LNCaP clone FGC (cell line): ENCODE data around the gene PRELP.

Experiments used
- DNase-seq: peaks from one replicate; pipeline ENCODE4 v3.0.0-alpha.2; 2011; ENCODE audit warnings: low read depth
- H3K4me3 ChIP-seq: 2 replicates; pipeline ENCODE4 v1.5.1; 2011; ENCODE audit warnings: mild to moderate bottlenecking, low read depth, low read length, control low read depth
- CTCF ChIP-seq: IDR thresholded peaks from 2 replicates; pipeline ENCODE4 v1.5.1; 2012; ENCODE audit warnings: mild to moderate bottlenecking; ENCODE audit not compliant: control insufficient read depth, insufficient read depth; ENCODE audit errors: extremely low read depth

PRELP gene

DNA sequence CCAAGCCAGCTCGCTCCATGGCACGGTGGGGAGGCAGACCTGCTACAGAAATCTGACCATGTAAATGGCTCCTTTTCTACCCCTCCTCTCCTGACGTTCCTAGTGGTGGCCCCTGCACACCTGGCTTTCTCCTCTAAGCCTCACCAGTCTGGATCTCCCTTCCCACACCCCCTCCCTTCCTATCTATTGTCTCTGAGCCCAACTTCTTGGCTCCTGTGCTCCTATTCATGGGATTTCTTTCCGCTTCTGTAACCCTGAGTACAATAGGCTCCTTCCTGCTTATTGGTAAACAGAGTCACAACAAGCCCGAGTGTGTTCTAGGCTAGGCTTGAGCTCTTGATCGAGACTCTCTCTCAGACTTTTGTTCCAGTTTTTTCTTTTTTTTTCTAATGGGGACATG is 35.9 kb downstream of the PRELP start:
- no peak for TF ChIP-seq CTCF
- DNase-seq: no peak

GRCh38 chr1:203511930-203512329 is 36.3 kb downstream of the PRELP start:
- no peak for TF ChIP-seq CTCF
- H3K4me3 ChIP-seq: no peak overlapping the region
- no peak for DNase-seq

More for the DNA sequence above, 35.9 kb downstream of the PRELP start:
- no peak overlapping the region for H3K4me3 ChIP-seq

DNA sequence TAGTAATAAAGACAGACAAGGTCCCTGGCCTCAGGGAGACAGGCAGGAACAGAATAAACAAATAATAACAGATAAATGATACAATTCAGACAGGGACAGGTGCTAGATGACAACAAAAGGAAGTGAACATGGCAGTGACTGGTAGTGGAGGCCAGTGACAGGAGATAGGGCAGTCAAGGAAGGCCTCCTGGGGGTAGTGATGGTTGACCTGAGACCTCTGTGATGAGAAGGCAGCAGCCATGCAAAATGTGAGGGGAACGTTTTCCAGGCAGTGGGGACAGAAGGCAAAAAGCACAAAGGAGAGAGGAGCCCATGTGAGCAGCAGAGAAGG is 36.9 kb downstream of the PRELP start:
- no peak for DNase-seq
- no peak overlapping the region for H3K4me3 ChIP-seq
- TF ChIP-seq CTCF: no peak

DNA sequence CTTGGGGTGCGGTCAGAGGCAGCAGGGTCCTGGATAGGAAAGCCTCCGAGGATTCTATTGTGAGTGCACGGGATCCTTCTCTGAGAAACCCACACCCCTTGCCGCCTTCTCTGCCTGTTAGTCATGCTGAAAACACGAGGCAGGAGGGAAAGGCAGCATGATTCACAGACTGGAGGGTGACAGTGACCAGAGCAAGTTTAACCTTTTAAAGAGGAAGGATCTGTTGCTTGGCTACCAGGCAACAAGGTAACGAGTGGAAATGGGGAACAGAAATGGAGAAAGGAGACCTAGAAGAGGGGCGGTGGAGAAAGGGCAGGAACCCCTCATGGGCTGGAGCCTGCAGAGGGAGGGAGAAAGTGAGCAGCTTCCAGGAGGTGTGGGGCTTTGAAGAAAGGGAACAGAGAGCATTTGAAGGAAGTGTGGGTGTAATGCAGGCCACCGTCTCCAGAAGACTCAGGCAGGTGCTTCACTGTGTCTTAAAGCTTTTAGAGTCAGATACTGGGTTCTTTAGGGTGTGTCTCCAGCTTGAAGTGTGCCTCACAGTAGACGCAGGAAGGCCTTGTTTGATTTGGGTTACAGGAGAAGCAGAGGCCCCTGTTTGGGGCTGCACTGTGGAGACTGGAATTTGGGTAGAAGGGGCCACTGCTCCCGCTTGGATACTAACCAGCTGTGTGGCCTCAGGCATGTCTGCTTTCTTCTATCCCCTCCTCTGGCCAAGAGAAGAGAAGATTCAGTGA is 37.4 kb downstream of the PRELP start:
- no peak for TF ChIP-seq CTCF
- no peak overlapping the region for H3K4me3 ChIP-seq
- DNase-seq: no peak

DNA sequence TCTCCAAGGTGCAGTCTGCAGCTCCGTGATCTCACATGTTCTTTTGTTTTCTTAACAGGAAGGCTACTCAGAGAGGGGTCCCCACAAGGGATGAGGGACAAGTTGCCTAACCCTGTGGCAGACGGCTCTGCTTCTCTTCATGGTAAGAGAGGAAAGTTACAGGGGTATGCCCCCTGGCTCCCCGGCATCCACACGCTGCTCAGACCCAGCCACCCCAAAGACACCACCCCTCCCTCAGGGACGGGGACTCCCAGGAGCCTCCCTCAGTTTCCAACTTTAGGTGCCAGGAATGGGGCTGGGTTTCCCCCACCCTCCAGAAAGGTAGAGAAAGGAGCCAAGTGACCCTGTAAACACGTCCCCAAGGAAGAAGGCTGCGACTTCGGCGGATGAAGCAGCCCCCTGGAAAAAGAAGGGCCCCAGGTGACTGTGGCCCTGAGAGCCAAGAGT is 38.0 kb downstream of the PRELP start:
- no peak for DNase-seq
- no peak overlapping the region for H3K4me3 ChIP-seq
- TF ChIP-seq CTCF: no peak

GRCh38 chr1:203516184-203516583 is 40.6 kb downstream of the PRELP start:
- DNase-seq: no peak
- no peak for TF ChIP-seq CTCF
- H3K4me3 ChIP-seq: no peak overlapping the region

DNA sequence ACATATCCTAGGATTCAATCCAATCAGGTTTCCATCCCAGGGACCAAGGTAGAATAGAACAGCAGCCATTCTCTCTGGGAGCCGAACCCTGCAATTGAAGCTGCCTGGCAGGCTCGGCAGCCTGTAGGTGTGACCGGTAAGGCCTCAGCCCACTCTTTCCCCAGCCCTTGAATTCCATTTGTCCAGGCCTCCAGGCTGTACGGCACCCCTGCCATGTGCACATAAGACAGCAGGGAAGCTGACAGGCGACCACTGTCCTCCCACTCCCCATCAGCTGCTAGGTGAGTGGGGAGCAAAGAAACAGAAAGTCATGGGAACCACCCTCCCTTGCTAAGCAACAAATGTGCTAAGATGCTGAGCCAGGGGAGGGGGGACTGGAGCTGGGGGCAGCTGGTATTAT is 41.3 kb downstream of the PRELP start:
- TF ChIP-seq CTCF: no peak
- no peak for DNase-seq

More for the DNA sequence above, 41.3 kb downstream of the PRELP start:
- no peak overlapping the region for H3K4me3 ChIP-seq
